Thyroid gland (tissue), 4 donors: ENCODE results near the gene EPS8.

Experiments used
- CTCF ChIP-seq, 6 experiments: fragments of 200-600 bp in 3 of 6; fragments of 450-650 bp in 3 of 6; sonication (generic) in 3 of 6; IDR thresholded peaks; one replicate each; pipeline ENCODE4 v1.5.1; 2016 to 2019; ENCODE audit warnings: antibody characterized with exemption in 6 of 6, mild to moderate bottlenecking in 2 of 6, inconsistent platforms in 1 of 6, moderate library complexity in 1 of 6
- POLR2A ChIP-seq, 2 donors: fragments of 450-650 bp; IDR thresholded peaks; one replicate each; pipeline ENCODE4 v1.6.1; 2017; ENCODE audit warnings: antibody characterized with exemption in 2 of 2, mild to moderate bottlenecking in 2 of 2, moderate library complexity in 1 of 2

- TF ChIP-seq CTCF (IDR thresholded peaks at IDR 0.05): no peak
- no peak for TF ChIP-seq POLR2A (IDR thresholded peaks at IDR 0.05)
These were observed 8.6 kb upstream of the EPS8 start for GRCh38 chr12:15797818-15798217.
